GOT3 (cell line): Measurements from ENCODE around the gene FKBP1C.
"Not testable (repeated sequence)": the region's sequence is repeated elsewhere in the genome, so short reads cannot be mapped to it uniquely, and the experiment has no call there.

Experiments
- DNase-seq: peaks from one replicate; lab custom pipeline; 2025; ENCODE audit warnings: mixed read lengths; lab: John Stamatoyannopoulos, UW

FKBP1C gene

DNA sequence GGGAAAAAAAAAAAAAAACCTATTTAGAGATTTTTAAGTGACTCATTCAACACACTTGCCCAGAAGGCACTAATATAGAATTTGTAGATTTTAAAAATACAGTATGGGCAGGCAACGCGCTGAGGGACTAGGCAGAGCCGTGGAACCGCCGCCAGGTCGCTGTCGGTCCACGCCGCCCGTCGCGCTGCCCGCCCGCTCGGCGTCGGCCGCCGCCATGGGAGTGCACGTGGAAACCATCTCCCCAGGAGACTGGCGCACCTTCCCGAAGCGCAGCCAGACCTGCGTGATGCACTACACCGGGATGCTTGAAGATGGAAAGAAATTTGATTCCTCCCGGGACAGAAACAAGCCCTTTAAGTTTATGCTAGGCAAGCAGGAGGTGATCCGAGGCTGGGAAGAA is at the start of gene FKBP1C:
Gene FKBP1C, plus strand, starts transcription at position 127 of the 400 bp plus-strand sequence.
- DNase-seq, result not testable (repeated sequence)

DNA sequence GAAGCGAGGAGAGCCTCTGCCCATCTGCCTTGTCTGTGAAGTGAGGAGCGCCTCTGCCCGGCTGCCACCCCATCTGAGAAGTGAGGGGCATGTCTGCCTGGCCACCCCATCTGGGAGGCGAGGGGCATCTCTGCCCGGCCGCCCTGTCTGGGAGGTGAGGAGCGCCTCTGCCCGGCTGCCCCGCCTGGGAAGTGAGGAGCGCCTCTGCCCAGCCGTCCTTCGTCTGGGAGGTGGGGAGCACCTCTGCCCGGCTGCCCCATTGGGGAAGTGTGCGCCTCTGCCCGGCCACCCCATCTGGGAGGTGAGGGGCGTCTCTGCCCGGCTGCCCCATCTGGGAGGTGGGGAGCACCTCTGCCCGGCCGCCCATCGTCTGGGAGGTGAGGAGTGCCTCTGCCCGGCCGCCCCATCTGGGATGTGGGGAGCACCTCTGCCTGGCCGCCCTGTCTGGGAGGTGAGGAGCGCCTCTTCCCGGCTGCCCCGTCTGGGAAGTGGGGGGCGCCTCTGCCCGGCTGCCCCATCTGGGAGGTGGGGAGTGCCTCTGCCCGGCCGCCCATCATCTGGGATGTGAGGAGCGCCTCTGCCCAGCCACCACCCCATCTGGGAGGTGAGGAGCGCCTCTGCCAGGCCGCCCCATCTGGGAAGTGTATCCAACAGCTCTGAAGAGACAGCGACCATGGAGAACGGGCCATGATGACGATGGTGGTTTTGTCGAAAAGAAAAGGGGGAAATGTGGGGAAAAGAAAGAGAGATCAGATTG is 47.0 kb upstream of the FKBP1C start:
- DNase-seq, result not testable (repeated sequence)

- no peak for DNase-seq
Observed at GRCh38 chr6:63174173-63174572, 37.1 kb upstream of the FKBP1C start.

- no peak for DNase-seq
Observed at GRCh38 chr6:63176181-63176580, 35.1 kb upstream of the FKBP1C start.

GRCh38 chr6:63180367-63180766 is 30.9 kb upstream of the FKBP1C start:
- no peak for DNase-seq

- DNase-seq, result no peak
Observed at GRCh38 chr6:63186970-63187369, 24.3 kb upstream of the FKBP1C start.

GRCh38 chr6:63188828-63189227 is 22.4 kb upstream of the FKBP1C start:
- DNase-seq, result no peak

DNA sequence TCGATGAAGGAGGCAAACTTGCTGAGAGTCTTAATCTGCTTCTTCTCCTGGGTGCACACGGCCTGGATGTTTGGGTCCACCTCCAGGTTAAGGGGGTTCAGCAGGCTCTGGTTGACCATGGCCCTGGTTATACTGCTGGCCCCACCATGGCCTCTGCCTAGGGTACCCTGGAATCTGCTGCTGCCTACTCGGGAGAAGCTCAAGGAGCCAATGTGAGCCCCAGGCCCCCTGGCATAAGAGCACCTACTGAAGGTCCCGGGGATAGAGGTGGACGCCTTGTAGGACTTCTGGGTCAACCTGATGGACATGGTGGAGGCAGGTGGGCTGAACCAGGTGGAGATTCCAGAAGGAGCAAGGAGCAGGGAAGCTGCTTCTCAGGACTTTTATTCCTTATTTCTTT is 17.9 kb upstream of the FKBP1C start:
- DNase-seq, result no peak

DNA sequence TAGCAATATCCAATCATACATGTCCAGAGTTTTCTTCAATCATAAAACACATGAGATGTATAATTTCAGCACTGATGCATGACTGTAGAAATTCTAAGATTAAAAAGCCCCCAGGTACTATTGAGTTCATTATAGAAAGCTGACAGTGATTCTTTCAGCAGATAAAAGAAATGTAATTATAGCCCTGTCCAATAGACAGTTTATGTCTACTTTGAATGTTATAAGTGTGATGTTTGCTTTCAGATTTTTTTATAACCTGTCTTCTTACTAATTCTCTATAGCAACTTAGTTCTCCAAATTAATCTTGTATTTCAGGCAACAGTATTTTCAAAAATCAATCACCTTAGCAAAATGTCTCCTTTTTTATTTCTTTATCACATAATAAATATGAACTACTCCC is 13.5 kb upstream of the FKBP1C start:
- no peak for DNase-seq

GRCh38 chr6:63213325-63213724 is 2.1 kb downstream of the FKBP1C start:
- no peak for DNase-seq

GRCh38 chr6:63214816-63215215 is 3.5 kb downstream of the FKBP1C start:
- DNase-seq, result no peak

DNA sequence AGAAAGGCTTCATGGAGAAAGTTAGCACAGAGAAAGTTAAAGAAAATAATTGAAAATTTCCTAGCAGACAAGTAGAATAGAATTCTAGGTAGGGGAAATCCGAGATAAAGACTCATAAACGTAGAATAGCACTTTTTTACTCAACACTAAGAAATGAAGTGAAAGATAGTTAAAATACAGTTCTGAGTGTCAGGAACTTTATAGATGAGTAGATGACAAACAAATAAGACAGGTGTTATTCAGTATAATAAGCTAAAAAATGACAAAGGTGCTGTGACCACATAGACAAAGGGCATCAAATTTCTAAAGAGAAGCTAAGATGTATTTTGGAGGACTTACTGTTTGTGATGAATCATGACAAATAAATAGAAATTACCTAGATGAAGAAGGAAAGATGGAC is 12.9 kb downstream of the FKBP1C start:
- no peak for DNase-seq

DNA sequence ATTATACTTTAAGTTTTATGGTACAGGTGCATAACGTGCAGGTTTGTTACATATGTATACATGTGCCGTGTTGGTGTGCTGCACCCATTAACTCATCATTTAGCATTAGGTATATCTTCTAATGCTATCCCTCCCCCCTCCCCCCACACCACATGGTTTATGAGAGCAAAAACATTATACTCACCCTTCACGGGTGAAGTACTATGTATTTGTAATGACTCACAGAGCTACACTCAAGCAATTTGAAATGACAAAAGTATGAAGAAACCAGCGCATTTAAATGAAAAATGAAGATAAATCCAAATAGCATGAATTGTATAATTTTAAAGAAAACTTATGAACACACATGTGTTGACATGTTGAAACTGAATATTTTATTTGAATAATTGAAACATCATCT is 14.7 kb downstream of the FKBP1C start:
- not testable (repeated sequence) for DNase-seq

- DNase-seq, result not testable (repeated sequence)
Observed at GRCh38 chr6:63227928-63228894, 16.9 kb downstream of the FKBP1C start.

GRCh38 chr6:63230027-63230426 is 18.8 kb downstream of the FKBP1C start:
- DNase-seq, result not testable (repeated sequence)

GRCh38 chr6:63230511-63230910 is 19.2 kb downstream of the FKBP1C start:
- DNase-seq, result not testable (repeated sequence)

DNA sequence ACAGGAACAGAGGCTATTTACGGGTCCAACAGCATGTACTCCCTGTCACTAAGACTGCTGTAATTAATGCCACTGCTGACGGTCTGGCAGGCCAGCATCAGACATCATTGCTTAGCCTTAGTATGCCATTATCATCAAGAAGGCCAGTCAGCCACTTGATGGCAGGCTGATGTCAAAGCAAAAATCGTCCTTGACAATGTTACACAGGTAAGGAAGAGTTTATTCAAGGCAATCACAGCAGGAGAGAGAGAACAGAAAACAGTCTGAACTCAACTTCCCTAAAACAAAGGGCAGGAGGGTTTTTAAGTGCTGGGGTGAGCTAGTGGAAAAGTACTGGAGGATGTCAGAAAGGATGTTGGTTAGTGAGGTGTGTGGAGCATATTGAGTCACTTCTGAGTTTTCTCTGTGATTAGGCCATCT is 25.1 kb downstream of the FKBP1C start:
- no peak for DNase-seq

- no peak for DNase-seq
Observed at GRCh38 chr6:63245420-63245819, 34.2 kb downstream of the FKBP1C start.

- DNase-seq, result no peak
Observed at GRCh38 chr6:63245909-63246308, 34.6 kb downstream of the FKBP1C start.

- no peak for DNase-seq
Observed at GRCh38 chr6:63246581-63246980, 35.3 kb downstream of the FKBP1C start.

DNA sequence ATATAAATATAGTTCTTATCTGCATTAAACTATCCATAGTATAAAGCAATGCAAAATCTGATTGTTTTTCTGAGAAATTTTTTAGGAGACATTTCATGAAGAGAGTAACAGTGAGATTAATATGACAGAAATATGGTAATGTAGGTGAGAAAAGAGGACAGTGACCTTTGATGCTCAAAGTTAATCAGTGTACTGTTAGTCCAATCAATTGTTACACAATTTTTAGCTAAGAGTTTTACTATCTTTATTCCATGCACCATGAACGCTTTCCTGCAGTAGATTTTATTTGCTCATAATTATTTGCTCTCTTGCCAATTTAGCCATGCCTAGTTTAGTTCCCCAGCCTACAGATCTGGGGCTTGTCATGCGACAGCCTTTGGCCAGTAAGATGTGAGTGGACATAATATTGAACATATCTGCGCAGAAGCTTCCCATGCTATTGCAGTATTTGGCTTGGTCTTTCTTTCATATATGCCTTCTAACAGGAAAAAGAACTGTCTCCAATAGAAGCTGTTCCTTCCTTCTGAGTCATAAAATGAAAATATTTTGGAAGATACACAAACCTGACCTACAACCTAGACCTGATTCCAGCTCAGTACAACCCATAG is 38.7 kb downstream of the FKBP1C start:
- DNase-seq, result no peak

GRCh38 chr6:63259153-63259552 is 47.9 kb downstream of the FKBP1C start:
- DNase-seq, result no peak
